Neural progenitor cell (in vitro differentiated cells): ENCODE data around the gene MYOM1. TPM values are rescaled to one million over a fixed set of nuclear protein-coding genes. Genes with fewer than 3 reads are reported as not detected.

Experiments
- DNase-seq: peaks from one replicate; pipeline ENCODE4 v3.0.0-alpha.2; 2016; ENCODE audit warnings: low spot score
- H2AFZ ChIP-seq: fragments of 200-600 bp; sonication (generic); replicated peaks from 2 replicates; pipeline ENCODE4 v1.6.1; 2016; ENCODE audit warnings: antibody characterized with exemption
- H3F3A ChIP-seq: fragments of 200-600 bp; sonication (generic); 2 replicates; pipeline ENCODE4 v1.6.1; 2016; ENCODE audit warnings: antibody characterized with exemption, low read depth
- H3K27ac ChIP-seq: fragments of 200-600 bp; sonication (generic); 2 replicates; pipeline ENCODE4 v1.5.1; 2016; ENCODE audit warnings: mild to moderate bottlenecking
- H3K27me3 ChIP-seq: fragments of 200-600 bp; sonication (generic); 2 replicates; pipeline ENCODE4 v1.6.1; 2016; ENCODE audit warnings: mild to moderate bottlenecking, moderate library complexity
- H3K36me3 ChIP-seq: fragments of 200-600 bp; sonication (generic); 2 replicates; pipeline ENCODE4 v1.5.1; 2016
- H3K4me1 ChIP-seq: fragments of 200-600 bp; sonication (generic); 2 replicates; pipeline ENCODE4 v1.6.1; 2016; ENCODE audit warnings: mixed run types
- H3K4me2 ChIP-seq: fragments of 200-600 bp; sonication (generic); 2 replicates; pipeline ENCODE4 v1.6.1; 2016
- H3K4me3 ChIP-seq: fragments of 200-600 bp; sonication (generic); 2 replicates; pipeline ENCODE4 v1.5.1; 2016
- H3K79me2 ChIP-seq: fragments of 200-600 bp; sonication (generic); 2 replicates; pipeline ENCODE4 v1.6.1; 2016; ENCODE audit warnings: low read depth
- H3K9ac ChIP-seq: fragments of 200-600 bp; sonication (generic); 2 replicates; pipeline ENCODE4 v1.6.1; 2016
- H3K9me3 ChIP-seq: fragments of 200-600 bp; sonication (generic); 2 replicates; pipeline ENCODE4 v1.5.1; 2016; ENCODE audit warnings: low read depth
- H4K20me1 ChIP-seq: fragments of 200-600 bp; sonication (generic); 2 replicates; pipeline ENCODE4 v1.6.1; 2016; ENCODE audit warnings: low read depth
- H3K27ac Mint-ChIP-seq: 3 replicates; pipeline ENCODE4 v1.8.0; 2021; ENCODE audit warnings: mixed read lengths
- H3K27me3 Mint-ChIP-seq: 2 replicates; pipeline ENCODE4 v1.8.0; 2022; ENCODE audit warnings: low read depth, mild to moderate bottlenecking, inconsistent platforms, moderate library complexity, mixed read lengths; ENCODE audit not compliant: insufficient read depth
- H3K36me3 Mint-ChIP-seq: 3 replicates; pipeline ENCODE4 v1.8.0; 2021; ENCODE audit warnings: mixed read lengths
- H3K4me1 Mint-ChIP-seq: 3 replicates; pipeline ENCODE4 v1.8.0; 2021; ENCODE audit warnings: mixed read lengths
- H3K4me3 Mint-ChIP-seq: 3 replicates; pipeline ENCODE4 v1.8.0; 2021; ENCODE audit warnings: mild to moderate bottlenecking, moderate library complexity, mixed read lengths
- H3K9me3 Mint-ChIP-seq: 3 replicates; pipeline ENCODE4 v1.8.0; 2020; ENCODE audit warnings: mixed read lengths
- CTCF ChIP-seq: fragments of 200-600 bp; sonication (generic); IDR thresholded peaks from 2 replicates; pipeline ENCODE4 v1.5.1; 2017; ENCODE audit warnings: antibody characterized with exemption, mild to moderate bottlenecking
- EZH2 ChIP-seq: fragments of 200-600 bp; sonication (generic); IDR thresholded peaks from 2 replicates; pipeline ENCODE4 v1.6.1; 2017; ENCODE audit warnings: antibody characterized with exemption, mild to moderate bottlenecking, moderate library complexity
- EZH2phosphoT487 ChIP-seq: fragments of 200-600 bp; sonication (generic); IDR thresholded peaks from 2 replicates; pipeline ENCODE4 v1.6.1; 2017; ENCODE audit warnings: antibody characterized with exemption
- total RNA-seq: library from RNA; depleted of rRNA; stranded (reverse); fragments of >200 nt; gene quantifications from 2 replicates; pipeline ENCODE4 v1.2.3, GENCODE V29; 2015; ENCODE audit warnings: low replicate concordance

Gene MYOM1
- total RNA-seq, 1 donor from 2014 or later, result 0.45 TPM

- H3F3A ChIP-seq, result no peaks in the 10 kb centered on the region
- peaks cover 7% of the 10 kb centered on the region for H3K4me1 ChIP-seq
- H3K27ac ChIP-seq, result no peak overlapping the region
- H3K4me3 ChIP-seq, result no peak overlapping the region
- H3K9me3 ChIP-seq, result no peaks in the 10 kb centered on the region
- TF ChIP-seq EZH2 (no peak), CTCF (no peak), EZH2phosphoT487 (no peak)
- no peak overlapping the region for H3K4me3 Mint-ChIP-seq
- H3K36me3 Mint-ChIP-seq, result no peaks in the 10 kb centered on the region
- H2AFZ ChIP-seq, result no peak overlapping the region
- H3K9ac ChIP-seq, result no peak overlapping the region
- peaks cover 15% of the 10 kb centered on the region for H3K4me1 Mint-ChIP-seq
- no peak overlapping the region for H3K4me2 ChIP-seq
- peaks cover 3% of the 10 kb centered on the region for H3K9me3 Mint-ChIP-seq
- H3K36me3 ChIP-seq, result no peaks in the 10 kb centered on the region
- no peak overlapping the region for H3K27ac Mint-ChIP-seq
- H4K20me1 ChIP-seq, result no peaks in the 10 kb centered on the region
- no peaks in the 10 kb centered on the region for H3K79me2 ChIP-seq
- H3K27me3 ChIP-seq, result no peaks in the 10 kb centered on the region
- no peak for DNase-seq
- H3K27me3 Mint-ChIP-seq, result peaks cover 5% of the 10 kb centered on the region
Measured at GRCh38 chr18:3212657-3213056, 7.1 kb downstream of the MYOM1 start.

- Histone ChIP-seq H3K9ac (no peak overlapping the region), H3K27ac (no peak overlapping the region), H3K4me3 (no peak overlapping the region), H3F3A (no peaks in the 10 kb centered on the region), H3K4me1 (peaks cover 7% of the 10 kb centered on the region), H3K36me3 (no peaks in the 10 kb centered on the region), H3K27me3 (no peaks in the 10 kb centered on the region), H3K9me3 (no peaks in the 10 kb centered on the region), H3K79me2 (no peaks in the 10 kb centered on the region), H2AFZ (no peak overlapping the region), H3K4me2 (no peak overlapping the region), H4K20me1 (no peaks in the 10 kb centered on the region)
- H3K27me3 Mint-ChIP-seq, result peaks cover 1% of the 10 kb centered on the region
- TF ChIP-seq CTCF, result no peak
- TF ChIP-seq EZH2, result no peak
- TF ChIP-seq EZH2phosphoT487, result no peak
- no peaks in the 10 kb centered on the region for H3K36me3 Mint-ChIP-seq
- no peak overlapping the region for H3K4me3 Mint-ChIP-seq
- DNase-seq, result no peak
- peaks cover 15% of the 10 kb centered on the region for H3K4me1 Mint-ChIP-seq
- peak overlapping the region; percentile 12 for H3K27ac Mint-ChIP-seq
- H3K9me3 Mint-ChIP-seq, result peaks cover 3% of the 10 kb centered on the region
Measured at GRCh38 chr18:3211236-3211992, 8.4 kb downstream of the MYOM1 start.

GRCh38 chr18:3209859-3210569, 9.8 kb downstream of the MYOM1 start:
- Mint-ChIP-seq H3K9me3 (no peaks in the 10 kb centered on the region), H3K27ac (no peak overlapping the region), H3K4me1 (peaks cover 15% of the 10 kb centered on the region), H3K36me3 (no peaks in the 10 kb centered on the region), H3K27me3 (no peaks in the 10 kb centered on the region), H3K4me3 (no peak overlapping the region)
- TF ChIP-seq EZH2phosphoT487, result no peak
- TF ChIP-seq EZH2, result no peak
- TF ChIP-seq CTCF, result no peak
- Histone ChIP-seq H3F3A (no peaks in the 10 kb centered on the region), H3K4me3 (no peak overlapping the region), H3K4me2 (no peak overlapping the region), H2AFZ (no peak overlapping the region), H3K9me3 (no peaks in the 10 kb centered on the region), H3K9ac (no peak overlapping the region), H3K27me3 (no peaks in the 10 kb centered on the region), H3K79me2 (no peaks in the 10 kb centered on the region), H3K36me3 (no peaks in the 10 kb centered on the region), H4K20me1 (no peaks in the 10 kb centered on the region), H3K4me1 (peaks cover 7% of the 10 kb centered on the region), H3K27ac (no peak overlapping the region)
- DNase-seq, result no peak
